ENCODE data around the gene FAF1.

DNA sequence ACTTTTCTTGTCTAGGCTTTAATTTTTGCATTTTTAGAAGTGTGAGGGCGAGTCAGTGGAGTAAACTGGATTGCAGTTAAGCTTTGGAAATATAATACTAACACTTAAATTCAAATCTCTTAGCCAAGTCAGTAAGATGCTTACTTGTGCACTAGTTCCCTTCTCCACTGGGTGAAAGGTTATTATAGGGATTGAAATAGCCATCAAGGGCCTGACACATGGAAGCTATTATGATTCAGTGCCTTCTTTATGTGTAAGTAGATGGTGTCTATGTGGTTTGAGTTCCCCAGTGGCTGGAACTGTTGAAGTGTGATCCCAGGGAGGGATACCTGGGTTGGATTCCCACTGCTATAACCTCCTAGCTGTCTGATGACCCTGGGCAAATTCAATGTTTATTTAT, 512.1 kb downstream of the FAF1 start:
- TF ChIP-seq ZNF274 (IDR thresholded peaks at IDR 0.05; ENCODE audit: borderline replicate concordance, extremely low read depth, low read length) (no peak), RAD21 (IDR thresholded peaks at IDR 0.05 in 1 of 2, conservative IDR thresholded peaks at IDR 0.05 in 1 of 2; ENCODE audit: low read depth in 2 of 2, low read length in 2 of 2) (no peak), TAF7 (optimal IDR thresholded peaks at IDR 0.05; ENCODE audit: borderline replicate concordance, low read depth, low read length) (no peak), JUND (IDR thresholded peaks at IDR 0.05; ENCODE audit: low read length) (no peak)
- TF ChIP-seq, protein P1, sequence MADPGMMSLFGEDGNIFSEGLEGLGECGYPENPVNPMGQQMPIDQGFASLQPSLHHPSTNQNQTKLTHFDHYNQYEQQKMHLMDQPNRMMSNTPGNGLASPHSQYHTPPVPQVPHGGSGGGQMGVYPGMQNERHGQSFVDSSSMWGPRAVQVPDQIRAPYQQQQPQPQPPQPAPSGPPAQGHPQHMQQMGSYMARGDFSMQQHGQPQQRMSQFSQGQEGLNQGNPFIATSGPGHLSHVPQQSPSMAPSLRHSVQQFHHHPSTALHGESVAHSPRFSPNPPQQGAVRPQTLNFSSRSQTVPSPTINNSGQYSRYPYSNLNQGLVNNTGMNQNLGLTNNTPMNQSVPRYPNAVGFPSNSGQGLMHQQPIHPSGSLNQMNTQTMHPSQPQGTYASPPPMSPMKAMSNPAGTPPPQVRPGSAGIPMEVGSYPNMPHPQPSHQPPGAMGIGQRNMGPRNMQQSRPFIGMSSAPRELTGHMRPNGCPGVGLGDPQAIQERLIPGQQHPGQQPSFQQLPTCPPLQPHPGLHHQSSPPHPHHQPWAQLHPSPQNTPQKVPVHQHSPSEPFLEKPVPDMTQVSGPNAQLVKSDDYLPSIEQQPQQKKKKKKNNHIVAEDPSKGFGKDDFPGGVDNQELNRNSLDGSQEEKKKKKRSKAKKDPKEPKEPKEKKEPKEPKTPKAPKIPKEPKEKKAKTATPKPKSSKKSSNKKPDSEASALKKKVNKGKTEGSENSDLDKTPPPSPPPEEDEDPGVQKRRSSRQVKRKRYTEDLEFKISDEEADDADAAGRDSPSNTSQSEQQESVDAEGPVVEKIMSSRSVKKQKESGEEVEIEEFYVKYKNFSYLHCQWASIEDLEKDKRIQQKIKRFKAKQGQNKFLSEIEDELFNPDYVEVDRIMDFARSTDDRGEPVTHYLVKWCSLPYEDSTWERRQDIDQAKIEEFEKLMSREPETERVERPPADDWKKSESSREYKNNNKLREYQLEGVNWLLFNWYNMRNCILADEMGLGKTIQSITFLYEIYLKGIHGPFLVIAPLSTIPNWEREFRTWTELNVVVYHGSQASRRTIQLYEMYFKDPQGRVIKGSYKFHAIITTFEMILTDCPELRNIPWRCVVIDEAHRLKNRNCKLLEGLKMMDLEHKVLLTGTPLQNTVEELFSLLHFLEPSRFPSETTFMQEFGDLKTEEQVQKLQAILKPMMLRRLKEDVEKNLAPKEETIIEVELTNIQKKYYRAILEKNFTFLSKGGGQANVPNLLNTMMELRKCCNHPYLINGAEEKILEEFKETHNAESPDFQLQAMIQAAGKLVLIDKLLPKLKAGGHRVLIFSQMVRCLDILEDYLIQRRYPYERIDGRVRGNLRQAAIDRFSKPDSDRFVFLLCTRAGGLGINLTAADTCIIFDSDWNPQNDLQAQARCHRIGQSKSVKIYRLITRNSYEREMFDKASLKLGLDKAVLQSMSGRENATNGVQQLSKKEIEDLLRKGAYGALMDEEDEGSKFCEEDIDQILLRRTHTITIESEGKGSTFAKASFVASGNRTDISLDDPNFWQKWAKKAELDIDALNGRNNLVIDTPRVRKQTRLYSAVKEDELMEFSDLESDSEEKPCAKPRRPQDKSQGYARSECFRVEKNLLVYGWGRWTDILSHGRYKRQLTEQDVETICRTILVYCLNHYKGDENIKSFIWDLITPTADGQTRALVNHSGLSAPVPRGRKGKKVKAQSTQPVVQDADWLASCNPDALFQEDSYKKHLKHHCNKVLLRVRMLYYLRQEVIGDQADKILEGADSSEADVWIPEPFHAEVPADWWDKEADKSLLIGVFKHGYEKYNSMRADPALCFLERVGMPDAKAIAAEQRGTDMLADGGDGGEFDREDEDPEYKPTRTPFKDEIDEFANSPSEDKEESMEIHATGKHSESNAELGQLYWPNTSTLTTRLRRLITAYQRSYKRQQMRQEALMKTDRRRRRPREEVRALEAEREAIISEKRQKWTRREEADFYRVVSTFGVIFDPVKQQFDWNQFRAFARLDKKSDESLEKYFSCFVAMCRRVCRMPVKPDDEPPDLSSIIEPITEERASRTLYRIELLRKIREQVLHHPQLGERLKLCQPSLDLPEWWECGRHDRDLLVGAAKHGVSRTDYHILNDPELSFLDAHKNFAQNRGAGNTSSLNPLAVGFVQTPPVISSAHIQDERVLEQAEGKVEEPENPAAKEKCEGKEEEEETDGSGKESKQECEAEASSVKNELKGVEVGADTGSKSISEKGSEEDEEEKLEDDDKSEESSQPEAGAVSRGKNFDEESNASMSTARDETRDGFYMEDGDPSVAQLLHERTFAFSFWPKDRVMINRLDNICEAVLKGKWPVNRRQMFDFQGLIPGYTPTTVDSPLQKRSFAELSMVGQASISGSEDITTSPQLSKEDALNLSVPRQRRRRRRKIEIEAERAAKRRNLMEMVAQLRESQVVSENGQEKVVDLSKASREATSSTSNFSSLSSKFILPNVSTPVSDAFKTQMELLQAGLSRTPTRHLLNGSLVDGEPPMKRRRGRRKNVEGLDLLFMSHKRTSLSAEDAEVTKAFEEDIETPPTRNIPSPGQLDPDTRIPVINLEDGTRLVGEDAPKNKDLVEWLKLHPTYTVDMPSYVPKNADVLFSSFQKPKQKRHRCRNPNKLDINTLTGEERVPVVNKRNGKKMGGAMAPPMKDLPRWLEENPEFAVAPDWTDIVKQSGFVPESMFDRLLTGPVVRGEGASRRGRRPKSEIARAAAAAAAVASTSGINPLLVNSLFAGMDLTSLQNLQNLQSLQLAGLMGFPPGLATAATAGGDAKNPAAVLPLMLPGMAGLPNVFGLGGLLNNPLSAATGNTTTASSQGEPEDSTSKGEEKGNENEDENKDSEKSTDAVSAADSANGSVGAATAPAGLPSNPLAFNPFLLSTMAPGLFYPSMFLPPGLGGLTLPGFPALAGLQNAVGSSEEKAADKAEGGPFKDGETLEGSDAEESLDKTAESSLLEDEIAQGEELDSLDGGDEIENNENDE (IDR thresholded peaks at IDR 0.05; ENCODE audit: insufficient replicate concordance, low read length): no peak

Data from H1 (cell line).